IPS-18c (cell line): ENCODE measurements around the gene PTPRD.

Experiments
- H3K4me3 ChIP-seq: 2 replicates; pipeline ENCODE4 v1.7.0; 2013; ENCODE audit warnings: low read depth, mild to moderate bottlenecking, low read length, moderate library complexity; ENCODE audit not compliant: insufficient read depth
- H3K9me3 ChIP-seq: one replicate; pipeline ENCODE4 v1.6.1; 2013; ENCODE audit warnings: mild to moderate bottlenecking, low read length, moderate library complexity; ENCODE audit not compliant: control insufficient read depth, insufficient read depth

PTPRD gene

GRCh38 chr9:8857926-8858595 is 1754.7 kb downstream of the PTPRD start:
- Histone ChIP-seq H3K4me3 (peak overlapping the region; percentile 83), H3K9me3 (no peaks in the 10 kb centered on the region)

DNA sequence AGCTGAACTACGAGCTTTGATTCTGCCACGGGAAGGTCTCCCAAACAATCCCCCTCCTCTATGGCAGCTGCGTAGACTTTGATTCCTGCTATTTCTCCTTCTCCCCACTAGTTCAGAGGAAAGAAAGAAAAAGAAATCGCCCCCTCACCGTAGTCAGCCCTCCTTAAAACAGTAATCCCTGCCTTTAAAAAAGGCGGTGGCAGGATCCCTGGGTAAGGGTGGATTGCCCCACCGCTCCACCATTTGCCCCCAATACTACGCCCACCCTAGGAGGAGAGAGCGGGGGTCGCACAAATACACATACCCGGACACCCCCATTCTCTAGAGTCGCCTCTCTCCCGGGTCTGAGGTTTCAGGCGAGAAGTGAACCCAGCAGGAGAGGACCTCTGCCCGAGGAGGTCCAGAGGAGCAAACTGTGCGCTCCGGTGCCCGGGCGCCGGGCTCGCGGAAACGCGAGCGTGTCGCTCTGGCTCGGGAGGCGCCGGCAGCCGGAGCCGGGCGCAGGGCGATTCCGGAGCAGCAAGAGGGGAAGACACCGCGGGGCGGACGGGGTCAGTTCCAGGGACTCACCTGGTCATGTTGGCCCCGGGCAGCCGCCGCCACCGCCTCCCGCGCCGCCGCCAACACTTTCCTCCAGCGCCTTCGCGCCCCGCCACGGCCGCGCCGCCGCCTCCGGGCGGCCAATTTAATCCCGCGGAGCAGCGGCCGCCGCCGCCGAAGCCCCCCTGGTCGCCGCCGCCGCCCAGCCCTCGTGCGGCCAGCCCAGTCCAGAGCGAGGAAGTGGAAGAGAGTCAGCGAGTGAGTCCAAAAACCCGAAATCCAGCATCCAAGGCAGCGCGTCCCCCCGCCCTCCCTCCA is 1755.5 kb downstream of the PTPRD start:
- no peaks in the 10 kb centered on the region for H3K9me3 ChIP-seq
- peak overlapping the region; percentile 83 for H3K4me3 ChIP-seq

DNA sequence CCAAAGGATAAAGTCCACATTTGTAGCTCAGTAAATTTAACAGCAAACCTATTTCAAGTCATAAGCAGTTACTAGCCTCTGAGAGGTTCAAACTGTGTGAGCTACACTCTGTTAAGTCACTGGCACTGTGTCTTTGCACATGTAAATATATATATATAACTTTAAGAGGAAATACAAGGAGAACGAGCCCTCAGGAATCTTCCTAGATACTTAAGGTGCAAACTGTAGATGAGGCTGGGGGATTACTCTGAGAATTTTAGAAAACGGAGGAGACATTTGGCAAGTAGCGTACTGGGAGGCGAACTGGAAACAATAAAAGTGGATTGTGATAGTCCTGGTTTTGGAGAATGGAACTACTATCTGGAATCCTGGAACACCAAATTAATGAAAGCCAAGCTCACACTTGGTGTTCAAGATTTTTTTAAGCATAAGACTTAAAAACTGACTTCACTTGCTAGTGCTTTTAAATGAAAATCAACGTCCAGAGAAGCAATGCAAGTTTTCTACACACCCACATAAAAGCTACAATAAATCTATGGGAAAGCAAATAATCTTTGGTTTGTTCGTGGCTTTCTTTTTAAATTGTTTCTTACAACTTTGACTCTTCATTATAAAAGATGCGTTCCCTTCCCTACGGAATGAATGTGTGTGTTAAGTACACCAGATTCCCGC is 1756.3 kb downstream of the PTPRD start:
- no peaks in the 10 kb centered on the region for H3K9me3 ChIP-seq
- H3K4me3 ChIP-seq: peak overlapping the region; percentile 83

GRCh38 chr9:8855046-8855445 is 1757.8 kb downstream of the PTPRD start:
- Histone ChIP-seq H3K9me3 (no peaks in the 10 kb centered on the region), H3K4me3 (no peak overlapping the region)

DNA sequence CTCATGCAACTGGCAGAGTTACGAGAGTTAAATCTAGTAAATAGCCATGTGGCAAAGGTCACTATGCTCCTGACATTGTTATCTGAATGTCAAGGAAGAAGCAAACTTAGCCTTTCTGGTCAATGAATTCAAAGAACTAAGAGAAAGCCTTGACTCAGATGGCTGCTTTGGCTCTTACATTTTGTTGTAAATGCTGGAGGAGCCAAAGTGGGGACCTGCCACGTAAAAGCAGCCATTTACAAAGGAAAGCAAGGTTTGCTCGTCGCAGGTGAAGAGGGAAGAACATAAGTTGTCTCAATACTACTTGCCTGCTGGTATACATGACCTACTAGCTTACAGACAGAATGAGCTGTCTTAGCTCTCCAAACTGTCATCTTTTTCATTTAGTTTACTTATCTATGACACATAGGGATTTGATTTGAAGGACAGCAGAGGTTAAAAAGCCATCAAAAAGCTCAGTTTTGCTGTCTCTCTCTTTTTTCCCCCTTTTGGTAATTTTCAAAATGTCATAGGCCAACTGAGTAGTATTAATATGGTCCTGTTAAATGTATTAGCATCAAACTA is 1760.4 kb downstream of the PTPRD start:
- Histone ChIP-seq H3K4me3 (no peak overlapping the region), H3K9me3 (no peaks in the 10 kb centered on the region)

- Histone ChIP-seq H3K9me3 (no peaks in the 10 kb centered on the region), H3K4me3 (no peak overlapping the region)
These were observed 1761.9 kb downstream of the PTPRD start for GRCh38 chr9:8850914-8851313.

DNA sequence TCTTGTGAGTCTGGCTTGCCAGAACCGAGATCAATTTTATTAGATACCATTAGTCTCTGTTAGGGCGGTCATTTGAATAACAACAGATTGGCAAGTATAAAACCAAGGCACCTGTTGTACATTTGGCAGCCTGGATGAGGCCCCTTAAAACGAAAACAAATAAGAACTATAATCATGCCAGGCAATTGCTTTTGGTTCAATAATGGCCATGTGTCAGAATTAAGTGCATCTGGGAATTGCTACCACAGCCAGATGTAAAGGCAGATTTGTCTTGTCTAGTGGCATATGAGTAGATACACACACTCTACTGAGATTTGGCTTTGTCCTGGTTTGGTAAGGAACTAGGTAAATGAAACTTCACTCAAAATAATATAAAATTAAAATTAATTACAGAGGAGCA is 1767.0 kb downstream of the PTPRD start:
- H3K9me3 ChIP-seq: no peaks in the 10 kb centered on the region
- no peak overlapping the region for H3K4me3 ChIP-seq

- H3K9me3 ChIP-seq: no peaks in the 10 kb centered on the region
- no peak overlapping the region for H3K4me3 ChIP-seq
These were observed 1767.4 kb downstream of the PTPRD start for GRCh38 chr9:8845376-8845775.

DNA sequence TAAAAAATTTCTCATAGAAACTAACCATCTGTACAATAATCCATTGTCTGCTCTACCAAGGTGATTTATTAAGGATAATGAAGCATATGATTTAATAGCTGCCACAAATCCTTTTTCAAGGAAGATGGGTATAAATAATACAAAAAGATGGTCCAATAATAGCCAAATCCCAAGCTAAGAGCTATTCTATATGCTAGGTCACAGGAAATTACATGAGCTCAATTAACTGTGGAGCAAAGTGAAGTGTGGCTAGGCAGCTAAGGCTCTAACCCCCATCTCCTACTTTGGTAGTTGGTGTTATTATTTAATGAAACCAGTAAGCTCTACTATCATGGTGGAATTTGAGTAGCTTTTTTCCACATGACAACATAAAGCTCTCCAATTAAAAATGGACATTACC is 1768.3 kb downstream of the PTPRD start:
- Histone ChIP-seq H3K9me3 (no peaks in the 10 kb centered on the region), H3K4me3 (no peak overlapping the region)

- Histone ChIP-seq H3K9me3 (no peaks in the 10 kb centered on the region), H3K4me3 (no peak overlapping the region)
These were observed 1770.2 kb downstream of the PTPRD start for GRCh38 chr9:8842402-8843193.

DNA sequence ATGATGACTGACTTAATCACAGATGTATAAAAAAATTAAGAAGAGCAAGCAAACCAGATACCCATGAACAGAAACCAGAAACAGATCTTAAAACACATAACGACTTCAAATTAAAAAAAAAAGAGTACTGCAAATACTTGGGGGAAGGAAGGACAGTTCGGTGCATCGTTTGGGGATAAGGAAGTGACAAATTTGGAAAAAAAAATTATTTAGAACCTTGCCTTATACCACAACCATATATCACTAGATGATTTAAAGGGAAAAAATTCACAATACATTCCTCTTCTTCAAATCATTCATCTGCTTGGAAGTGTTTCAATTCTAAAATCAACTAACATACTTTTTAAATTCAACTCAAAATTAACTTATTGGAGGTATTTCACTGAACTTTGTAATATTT is 1774.7 kb downstream of the PTPRD start:
- H3K4me3 ChIP-seq: no peak overlapping the region
- no peaks in the 10 kb centered on the region for H3K9me3 ChIP-seq

DNA sequence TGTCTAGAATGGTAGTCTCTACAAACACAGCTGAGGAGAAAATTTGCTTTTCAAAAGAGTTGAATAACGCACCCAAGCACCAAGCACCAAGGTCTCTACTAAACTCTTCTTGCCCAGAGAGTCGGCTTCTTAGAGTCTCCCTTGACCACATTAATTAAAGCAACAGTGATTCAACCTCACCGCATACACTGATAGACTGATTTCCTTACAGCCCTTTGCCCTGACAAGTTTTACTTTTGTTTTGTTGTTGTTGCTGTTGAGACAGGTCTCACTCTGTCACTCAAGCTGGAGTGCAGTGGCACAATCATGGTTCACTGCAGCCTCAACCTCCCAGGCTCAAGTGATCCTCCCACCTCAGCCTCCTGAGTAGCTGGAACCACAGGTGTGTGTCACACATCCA is 1777.5 kb downstream of the PTPRD start:
- no peaks in the 10 kb centered on the region for H3K9me3 ChIP-seq
- no peak overlapping the region for H3K4me3 ChIP-seq

DNA sequence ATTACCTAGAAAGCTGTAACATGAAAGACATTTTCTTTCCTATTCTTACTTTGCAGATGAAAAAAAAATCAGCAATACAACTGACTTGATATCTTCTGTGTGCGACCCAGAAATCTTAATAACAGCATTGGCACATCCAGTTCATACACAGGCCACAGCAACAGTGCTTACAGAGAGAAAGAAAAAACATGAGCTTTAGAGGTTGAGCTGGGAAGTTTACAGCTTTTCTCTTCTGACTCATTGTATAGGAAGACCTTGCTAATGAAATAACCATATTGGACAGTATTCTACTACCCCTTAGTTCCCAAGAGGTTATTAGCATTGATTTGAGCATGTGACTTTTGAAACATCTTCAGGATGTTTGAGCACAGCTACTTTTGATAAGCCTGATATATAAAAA is 1779.8 kb downstream of the PTPRD start:
- no peaks in the 10 kb centered on the region for H3K9me3 ChIP-seq

GRCh38 chr9:8832386-8832785 is 1780.4 kb downstream of the PTPRD start:
- no peaks in the 10 kb centered on the region for H3K9me3 ChIP-seq

More for the DNA sequence above, 1779.8 kb downstream of the PTPRD start:
- no peak overlapping the region for H3K4me3 ChIP-seq

DNA sequence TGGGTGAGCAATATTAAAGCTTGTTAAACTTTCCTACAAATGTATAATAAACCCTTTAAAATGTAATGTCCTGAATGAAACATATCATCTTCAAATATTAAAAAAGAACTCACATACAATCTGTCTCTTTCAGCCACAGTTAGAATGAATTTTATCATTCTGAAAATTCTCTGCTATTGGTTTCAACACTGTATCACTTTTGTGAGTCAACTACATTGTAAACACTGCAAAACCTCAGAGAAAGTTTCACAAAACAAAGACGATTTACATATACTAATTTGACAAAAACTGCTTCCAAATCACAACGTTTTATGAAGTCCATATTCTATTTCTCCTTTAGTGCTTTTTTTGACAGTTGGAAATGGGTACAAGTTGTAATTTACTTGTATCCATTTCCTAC is 1781.2 kb downstream of the PTPRD start:
- H3K4me3 ChIP-seq: no peak overlapping the region
- H3K9me3 ChIP-seq: no peaks in the 10 kb centered on the region

More at GRCh38 chr9:8832386-8832785, 1780.4 kb downstream of the PTPRD start:
- H3K4me3 ChIP-seq: no peak overlapping the region

- H3K9me3 ChIP-seq: peaks cover 2% of the 10 kb centered on the region
These were observed 1786.5 kb downstream of the PTPRD start for GRCh38 chr9:8826281-8826680.

GRCh38 chr9:8825585-8826147 is 1787.1 kb downstream of the PTPRD start:
- no peak overlapping the region for H3K4me3 ChIP-seq
- peaks cover 2% of the 10 kb centered on the region for H3K9me3 ChIP-seq

More at GRCh38 chr9:8826281-8826680, 1786.5 kb downstream of the PTPRD start:
- H3K4me3 ChIP-seq: no peak overlapping the region
